NCI-H82 treated with DMSO at 0.1 percent for 48 hours (cell line): ENCODE results near the gene KCND1.

Source experiments
- DNase-seq: peaks from one replicate; lab custom pipeline; 2025; ENCODE audit not compliant: unreplicated experiment; lab: John Stamatoyannopoulos, UW

KCND1 gene

GRCh38 chrX:48914593-48915493, 56.8 kb downstream of the KCND1 start:
- no peak for DNase-seq

DNA sequence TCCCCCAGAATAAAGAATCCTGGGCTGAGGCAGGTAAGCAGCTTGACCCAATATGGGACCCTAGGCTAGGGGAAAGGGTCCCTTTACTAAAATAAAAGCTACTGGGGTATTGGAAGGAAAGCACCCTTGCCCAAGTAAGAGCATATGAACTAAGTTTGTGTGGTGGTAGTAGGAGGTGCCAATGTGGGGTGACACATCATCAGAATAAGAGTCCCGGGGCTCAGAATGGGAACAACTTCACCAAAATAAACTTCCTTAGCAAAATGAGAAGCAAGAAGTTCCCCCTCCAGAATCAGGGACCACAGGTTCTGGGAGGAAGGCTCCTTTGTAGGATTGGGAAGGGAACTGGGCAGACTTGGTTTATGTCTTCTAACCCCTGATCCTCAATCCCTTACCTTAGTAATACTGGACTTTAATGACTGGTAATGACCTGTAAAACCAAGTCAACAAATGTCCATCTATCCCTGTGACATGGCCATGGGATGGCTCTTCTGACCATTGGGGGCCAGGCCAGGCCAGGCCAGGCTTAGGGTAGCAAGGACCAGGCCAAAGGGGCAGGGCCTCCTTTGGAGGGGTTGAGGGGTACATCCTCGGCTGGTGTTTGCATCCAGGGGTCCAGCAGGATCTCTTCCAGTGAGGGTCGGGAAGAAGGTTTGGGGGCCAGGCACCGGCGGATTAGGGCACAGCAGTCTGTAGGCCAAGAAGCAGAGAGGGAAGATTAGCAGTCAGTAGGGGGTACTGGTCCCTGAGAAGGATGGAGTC, 57.9 kb downstream of the KCND1 start:
- no peak for DNase-seq

GRCh38 chrX:48911412-48912182, 60.0 kb downstream of the KCND1 start, which contains the start of gene SLC35A2:
Gene SLC35A2 (minus strand): TSS chrX:48911646. CDS start chrX:48911636, 10 bp downstream.
- peak; percentile 73 for DNase-seq
